CD4-positive, alpha-beta T cell (primary cell): ENCODE results near the gene FILIP1L. TPM values are rescaled to one million over a fixed set of nuclear protein-coding genes. Genes with fewer than 3 reads are reported as not detected.

Experiments used
- ATAC-seq: fragments of 200-7000 bp; cut with Tn5 transposase; one replicate; pipeline ENCODE4 v1.10.0; 2022; ENCODE audit warnings: mild to moderate bottlenecking; ENCODE audit not compliant: poor library complexity
- CTCF ChIA-PET: fragments of 350-600 bp; sonication (Branson Sonifier 250); formaldehyde crosslinking; loops from one replicate; lab custom pipeline; 2021; ENCODE audit warnings: antibody characterized with exemption, inconsistent platforms; lab: Charles Lee
- POLR2A ChIA-PET: fragments of 350-600 bp; sonication (Branson Sonifier 250); formaldehyde crosslinking; loops from one replicate; lab custom pipeline; 2021; ENCODE audit warnings: antibody characterized with exemption, inconsistent platforms; lab: Charles Lee
- DNase-seq, 14 experiments: peaks; one replicate each; pipeline ENCODE4 v3.0.0-alpha.2; 2013 to 2020; ENCODE audit warnings: mixed read lengths in 2 of 14
- H3K27ac ChIP-seq, 2 donors: one replicate each; pipeline versions ENCODE4 v1.5.1 to v1.7.0; 2013; ENCODE audit warnings: low read length in 2 of 2, low read depth in 1 of 2, mild to moderate bottlenecking in 1 of 2
- H3K27me3 ChIP-seq, 2 experiments: 1 replicate in 1 of 2; 2 replicates in 1 of 2; pipeline versions ENCODE4 v1.6.1 to v1.7.0; 2013; ENCODE audit warnings: low read length in 2 of 2, control low read depth in 1 of 2, mild to moderate bottlenecking in 1 of 2, moderate library complexity in 1 of 2; ENCODE audit not compliant: insufficient read depth in 2 of 2, control insufficient read depth in 1 of 2
- H3K36me3 ChIP-seq: one replicate; pipeline ENCODE4 v1.6.1; 2013; ENCODE audit warnings: low read length, control low read depth; ENCODE audit not compliant: insufficient read depth
- H3K4me1 ChIP-seq: one replicate; pipeline ENCODE4 v1.6.1; 2013; ENCODE audit warnings: low read length, control low read depth; ENCODE audit not compliant: insufficient read depth
- H3K4me3 ChIP-seq: one replicate; pipeline ENCODE4 v1.5.1; 2013; ENCODE audit warnings: mild to moderate bottlenecking, low read length, moderate library complexity
- H3K9me3 ChIP-seq, 2 experiments: 1 replicate in 1 of 2; 2 replicates in 1 of 2; pipeline versions ENCODE4 v1.6.1 to v1.7.0; 2013; ENCODE audit warnings: low read length in 2 of 2, mild to moderate bottlenecking in 2 of 2, control low read depth in 1 of 2, moderate library complexity in 1 of 2; ENCODE audit not compliant: control insufficient read depth in 1 of 2, insufficient read depth in 1 of 2
- H3K27ac Mint-ChIP-seq: one replicate; pipeline ENCODE4 v1.8.0; 2020; ENCODE audit warnings: mixed read lengths
- H3K27me3 Mint-ChIP-seq: one replicate; pipeline ENCODE4 v1.8.0; 2021; ENCODE audit warnings: mixed read lengths
- H3K36me3 Mint-ChIP-seq: one replicate; pipeline ENCODE4 v1.8.0; 2021; ENCODE audit warnings: low read depth, mixed read lengths
- H3K4me1 Mint-ChIP-seq: one replicate; pipeline ENCODE4 v1.8.0; 2021; ENCODE audit warnings: low read depth, mixed read lengths
- H3K4me3 Mint-ChIP-seq: one replicate; pipeline ENCODE4 v1.8.0; 2020; ENCODE audit warnings: mild to moderate bottlenecking, mixed read lengths
- H3K9me3 Mint-ChIP-seq: one replicate; pipeline ENCODE4 v1.8.0; 2020; ENCODE audit warnings: mixed read lengths
- CTCF ChIP-seq: fragments of 200-600 bp; IDR thresholded peaks from one replicate; pipeline ENCODE4 v1.8.0; 2022; ENCODE audit warnings: antibody characterized with exemption, mild to moderate bottlenecking
- intact Hi-C, 2 experiments: fragments of 100-400 bp; cut with DNase I in 1 of 2; cut with micrococcal nuclease in 1 of 2; formaldehyde crosslinking; loops; one replicate each; pipeline versions ENCODE4 v1.15.1 to v1.9.0; 2023 to 2025; cut with DNase I, micrococcal nuclease
- total RNA-seq, 174 experiments: library from RNA in 2 of 174; stranded (reverse) in 2 of 174; gene quantifications; one replicate each; pipeline ENCODE4 v1.2.3 and lab custom pipeline; 2021 to 2026

FILIP1L gene
- total RNA-seq, 2 experiments from 2014 or later = 0.08 to 0.28 TPM

GRCh38 chr3:100007313-100007712 lies 107.0 kb downstream of the FILIP1L start:
- H3K4me3 Mint-ChIP-seq = no peak overlapping the region
- intact Hi-C loops = no loop called here
- ChIA-PET POLR2A (no interaction called here), CTCF (no interaction called here)
- H3K4me1 ChIP-seq = no peaks in the 10 kb centered on the region
- TF ChIP-seq CTCF = no peak
- H3K36me3 ChIP-seq = no peaks in the 10 kb centered on the region
- ATAC-seq (no peak), DNase-seq (no peak)
- no peaks in the 10 kb centered on the region for H3K27me3 ChIP-seq
- no peaks in the 10 kb centered on the region for H3K4me1 Mint-ChIP-seq
- H3K9me3 Mint-ChIP-seq = no peaks in the 10 kb centered on the region
- H3K4me3 ChIP-seq = no peak overlapping the region
- H3K27me3 Mint-ChIP-seq = no peaks in the 10 kb centered on the region
- H3K36me3 Mint-ChIP-seq = peaks cover 20% of the 10 kb centered on the region
- H3K9me3 ChIP-seq = no peaks in the 10 kb centered on the region
- H3K27ac ChIP-seq = no peak overlapping the region
- H3K27ac Mint-ChIP-seq = no peak overlapping the region

GRCh38 chr3:100006570-100007271 lies 107.6 kb downstream of the FILIP1L start:
- Histone ChIP-seq H3K36me3 (no peaks in the 10 kb centered on the region), H3K4me1 (no peaks in the 10 kb centered on the region), H3K27ac (no peak overlapping the region), H3K27me3 (no peaks in the 10 kb centered on the region), H3K4me3 (no peak overlapping the region), H3K9me3 (no peaks in the 10 kb centered on the region)
- ATAC-seq (no peak), DNase-seq (no peak)
- TF ChIP-seq CTCF = no peak
- ChIA-PET POLR2A (no interaction called here), CTCF (no interaction called here)
- peaks cover 17% of the 10 kb centered on the region for H3K36me3 Mint-ChIP-seq
- no peaks in the 10 kb centered on the region for H3K27me3 Mint-ChIP-seq
- intact Hi-C loops = no loop called here
- H3K27ac Mint-ChIP-seq = no peak overlapping the region
- H3K4me1 Mint-ChIP-seq = no peaks in the 10 kb centered on the region
- H3K9me3 Mint-ChIP-seq = no peaks in the 10 kb centered on the region
- no peak overlapping the region for H3K4me3 Mint-ChIP-seq

GRCh38 chr3:100005665-100006393 lies 108.5 kb downstream of the FILIP1L start:
- no peaks in the 10 kb centered on the region for H3K27me3 Mint-ChIP-seq
- Histone ChIP-seq H3K9me3 (no peaks in the 10 kb centered on the region), H3K27ac (no peak overlapping the region), H3K36me3 (no peaks in the 10 kb centered on the region), H3K27me3 (no peaks in the 10 kb centered on the region), H3K4me3 (no peak overlapping the region), H3K4me1 (no peaks in the 10 kb centered on the region)
- H3K4me1 Mint-ChIP-seq = no peaks in the 10 kb centered on the region
- H3K27ac Mint-ChIP-seq = no peak overlapping the region
- DNase-seq = no peak
- intact Hi-C loops = no loop called here
- no peak for TF ChIP-seq CTCF
- H3K36me3 Mint-ChIP-seq = peaks cover 8% of the 10 kb centered on the region
- no peak overlapping the region for H3K4me3 Mint-ChIP-seq
- POLR2A ChIA-PET = no interaction called here
- CTCF ChIA-PET = no interaction called here
- H3K9me3 Mint-ChIP-seq = no peaks in the 10 kb centered on the region
- no peak for ATAC-seq
